HG02623 (cell line): Measurements from ENCODE around the gene TFEB.

Source experiments
- ATAC-seq: cut with Tn5 transposase; IDR thresholded peaks from one replicate; pipeline ENCODE4 v1.9.1; 2021; ENCODE audit warnings: moderate library complexity; ENCODE audit not compliant: unreplicated experiment

Gene TFEB

DNA sequence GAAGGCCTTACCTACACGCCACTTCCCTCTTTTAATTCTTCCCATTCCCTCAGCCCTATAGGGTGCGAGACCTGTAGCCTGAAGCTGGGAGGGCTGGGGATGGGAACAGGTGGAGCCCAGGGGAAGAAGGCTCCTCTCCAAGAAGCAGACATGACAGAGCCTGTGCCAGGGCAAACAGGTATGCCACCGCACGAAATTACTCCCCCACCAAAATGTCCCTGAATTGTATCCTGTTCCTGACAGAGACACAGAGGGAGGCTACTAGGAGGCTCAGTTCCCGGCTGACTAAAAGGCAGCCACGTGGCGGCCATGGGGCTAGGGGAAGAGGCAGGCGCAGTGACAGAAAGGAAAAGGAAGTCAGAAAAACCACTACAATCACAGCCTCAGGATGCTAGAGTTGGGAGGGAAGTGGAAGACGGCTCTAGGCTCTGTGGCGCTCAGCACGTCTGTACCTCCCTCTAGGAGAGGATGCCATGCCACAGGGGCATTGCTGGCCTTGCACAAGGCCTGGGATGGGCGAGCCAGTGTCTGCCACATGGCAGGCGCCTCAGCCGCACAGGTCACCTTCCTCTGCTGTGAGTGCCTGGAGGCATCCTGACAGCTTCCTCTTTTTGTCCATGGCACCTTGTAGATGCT lies 27.7 kb downstream of the TFEB start:
- no peak for ATAC-seq

DNA sequence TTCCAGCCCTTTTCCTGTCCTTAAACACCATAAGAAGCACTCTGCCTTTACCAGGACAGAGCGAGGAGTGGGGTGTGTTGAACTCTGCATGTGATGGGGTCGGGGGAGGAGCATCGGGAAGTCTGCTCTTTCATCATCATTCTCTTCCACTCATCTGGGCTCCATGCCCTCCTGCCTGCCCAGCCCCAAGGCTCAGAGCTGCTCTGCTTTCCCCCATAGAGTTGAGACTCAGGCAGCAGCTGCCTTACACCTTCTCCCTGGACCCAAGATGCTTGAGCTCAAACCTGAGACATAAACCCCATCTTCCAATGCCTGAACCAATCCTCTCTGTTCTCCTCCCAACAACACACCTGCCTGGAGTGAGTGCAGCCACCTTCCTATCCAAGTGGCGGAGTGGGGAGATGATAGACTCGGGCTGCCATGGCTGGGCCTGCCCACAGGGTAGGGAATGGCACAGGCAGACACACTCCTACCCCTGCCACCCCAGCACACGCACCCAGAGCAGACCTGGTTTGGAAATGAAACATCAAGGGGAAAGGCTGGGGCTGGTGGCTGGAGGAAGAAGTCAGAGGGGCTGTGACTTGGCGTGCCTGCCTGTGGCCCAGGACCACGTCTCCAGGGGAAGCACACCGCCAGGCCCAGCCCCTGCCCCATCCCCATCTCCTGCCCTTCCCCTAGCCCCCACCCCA lies 28.4 kb downstream of the TFEB start:
- ATAC-seq = no peak

DNA sequence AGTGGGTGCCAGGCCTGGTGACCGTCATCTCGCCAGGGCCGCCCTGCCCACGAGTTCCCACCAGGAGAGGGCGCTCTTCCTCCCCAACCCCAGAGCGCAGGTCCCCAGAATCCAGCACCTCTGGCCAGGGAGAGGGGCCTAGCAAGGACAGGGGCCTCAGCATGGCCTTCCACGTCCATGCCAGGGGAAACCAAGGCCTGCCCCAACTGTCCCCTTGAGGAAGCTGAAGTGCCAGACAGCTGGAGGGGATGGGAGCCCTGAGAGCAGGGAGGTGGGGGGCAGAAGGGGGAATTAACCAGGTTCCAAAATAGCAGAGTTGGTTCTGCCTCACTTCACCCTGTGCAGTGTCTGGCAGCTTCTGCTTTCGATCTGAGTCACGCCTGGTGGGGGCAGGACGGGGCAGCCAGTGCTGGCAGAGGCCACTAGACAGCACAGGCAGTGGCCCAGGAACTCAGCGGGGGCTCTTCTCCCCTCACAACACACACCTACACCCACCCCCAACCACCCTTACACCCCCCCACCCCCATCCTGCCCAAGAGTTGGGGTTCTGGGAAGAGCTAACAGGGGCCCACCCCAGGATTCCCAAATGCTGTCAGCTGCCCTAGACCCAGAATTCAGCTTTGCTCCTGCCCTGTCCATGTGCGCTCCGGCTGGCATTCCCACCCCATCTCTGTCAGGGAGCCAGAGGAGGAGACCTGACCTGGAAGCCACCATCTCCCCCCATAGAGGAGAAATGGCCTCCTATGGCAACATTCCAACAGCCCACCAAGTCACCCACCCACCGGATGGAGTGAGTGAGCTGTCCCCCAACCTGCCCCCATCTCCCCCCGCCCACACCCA lies 29.2 kb downstream of the TFEB start:
- peak; percentile 65 for ATAC-seq

DNA sequence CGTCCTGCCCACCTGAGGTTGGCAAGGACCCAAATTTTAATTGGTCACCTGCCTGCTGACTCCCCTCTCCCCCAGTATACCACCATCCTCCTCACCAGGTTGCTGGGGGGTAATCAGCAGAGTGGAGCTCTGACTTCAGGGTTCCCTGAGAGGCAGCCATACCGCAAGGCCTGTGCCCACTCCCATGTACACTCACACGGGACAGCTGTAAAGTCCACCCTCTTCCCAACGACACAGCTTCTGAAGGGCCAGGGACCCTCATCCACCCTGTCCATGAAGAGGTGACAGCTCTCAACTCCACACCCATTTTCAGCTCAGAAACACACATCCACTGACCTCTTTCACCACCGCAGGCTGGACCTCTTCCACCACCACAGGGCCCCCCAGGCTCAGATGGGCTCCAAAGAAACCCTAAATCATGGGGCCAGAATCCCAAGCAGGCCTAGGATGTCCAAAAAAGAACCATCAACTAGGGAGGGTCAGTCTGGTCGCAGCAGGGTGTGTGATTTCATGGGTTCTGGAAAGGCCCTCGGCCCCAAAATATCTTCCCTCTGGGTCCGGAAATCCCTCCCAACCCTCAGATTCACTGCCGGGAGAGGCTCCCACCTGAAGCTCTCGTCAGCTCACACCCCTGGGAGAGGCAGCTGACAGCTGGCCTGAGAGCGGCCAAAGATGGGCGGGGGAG lies 30.0 kb downstream of the TFEB start:
- no peak for ATAC-seq

DNA sequence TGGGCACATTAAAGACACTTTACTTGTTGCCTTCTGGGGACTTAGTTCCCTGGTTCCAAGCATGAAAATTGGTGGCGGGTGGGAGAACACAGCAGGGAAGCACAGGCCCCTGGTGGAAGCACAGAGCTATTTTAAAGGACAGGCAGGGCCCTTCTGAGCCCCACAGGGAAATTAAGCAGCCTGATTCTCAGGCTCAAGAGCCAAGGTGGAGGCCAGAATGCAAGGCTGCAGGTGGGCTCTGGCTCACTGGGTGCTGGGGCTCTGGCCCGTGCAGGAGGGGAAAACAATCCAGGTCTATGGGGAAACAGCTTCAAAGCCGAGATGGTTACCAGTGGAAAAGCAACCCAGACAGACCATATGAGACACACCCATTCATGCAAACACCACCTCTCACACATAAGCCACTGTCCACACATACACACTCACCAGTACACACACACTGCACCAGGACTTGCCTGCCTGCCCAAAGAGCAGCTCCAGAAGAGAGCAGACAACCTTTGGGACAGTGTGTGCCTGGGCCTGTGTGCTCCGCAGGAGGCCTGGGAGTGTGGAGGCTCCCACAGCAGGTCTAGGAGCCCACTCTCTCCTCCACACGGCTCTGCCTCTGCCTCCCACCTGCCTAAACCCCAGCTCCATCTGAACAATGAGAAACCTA lies 30.6 kb downstream of the TFEB start:
- ATAC-seq = no peak

DNA sequence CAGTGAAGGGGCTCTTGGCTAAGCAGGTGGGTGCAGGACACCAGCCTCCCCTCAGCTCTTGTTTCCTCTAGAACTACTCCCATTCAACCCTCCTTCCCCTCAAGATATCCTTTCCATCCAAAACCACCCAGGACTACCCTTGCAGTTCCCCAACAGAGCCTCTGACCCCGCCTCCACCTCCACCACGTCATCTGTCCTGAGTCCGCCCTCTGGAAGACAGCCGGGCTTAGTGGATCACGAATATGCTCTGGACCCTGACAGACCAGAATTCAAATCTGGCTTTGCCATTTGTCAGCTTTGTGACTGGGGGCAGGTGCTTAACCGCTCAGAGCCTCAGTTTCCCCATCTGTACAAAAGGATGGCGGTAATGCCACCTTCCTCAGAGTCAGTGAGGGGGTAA lies 31.4 kb downstream of the TFEB start:
- ATAC-seq = no peak

DNA sequence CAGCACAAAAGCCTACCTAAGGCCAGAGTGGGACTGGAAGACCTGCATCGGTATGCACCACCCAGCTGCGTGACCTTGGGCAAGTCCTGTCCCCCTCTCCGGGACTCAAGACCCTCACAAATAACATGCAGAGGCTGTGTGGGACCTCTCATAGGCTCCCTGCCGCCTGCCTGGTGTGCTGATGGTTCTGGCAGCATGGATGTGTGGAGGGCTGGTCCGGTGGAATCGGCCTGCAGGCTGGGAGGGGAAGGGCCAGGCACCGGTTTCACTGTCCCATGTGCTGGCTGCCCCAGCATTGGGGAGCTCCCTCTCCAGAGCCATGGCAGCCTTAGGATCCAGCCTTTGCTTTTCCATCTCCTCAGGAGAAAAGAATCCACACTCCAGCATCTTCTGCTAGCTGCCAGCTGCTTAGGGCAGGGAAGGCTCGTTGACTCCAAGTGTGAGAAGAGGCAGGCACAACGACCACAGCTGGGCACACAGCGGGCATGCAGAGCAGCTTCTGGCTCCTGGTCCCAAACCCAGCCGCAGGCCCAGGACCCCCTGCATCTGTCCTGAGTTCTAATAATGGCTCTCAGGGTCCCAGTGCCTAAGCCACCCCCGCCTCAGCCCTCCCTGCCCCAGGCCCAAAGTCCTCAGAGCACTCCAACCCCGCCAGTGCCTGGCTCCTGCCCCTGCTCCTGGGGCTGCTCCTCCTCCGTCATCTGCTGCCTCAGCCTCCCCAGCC lies 32.5 kb downstream of the TFEB start:
- ATAC-seq = no peak

DNA sequence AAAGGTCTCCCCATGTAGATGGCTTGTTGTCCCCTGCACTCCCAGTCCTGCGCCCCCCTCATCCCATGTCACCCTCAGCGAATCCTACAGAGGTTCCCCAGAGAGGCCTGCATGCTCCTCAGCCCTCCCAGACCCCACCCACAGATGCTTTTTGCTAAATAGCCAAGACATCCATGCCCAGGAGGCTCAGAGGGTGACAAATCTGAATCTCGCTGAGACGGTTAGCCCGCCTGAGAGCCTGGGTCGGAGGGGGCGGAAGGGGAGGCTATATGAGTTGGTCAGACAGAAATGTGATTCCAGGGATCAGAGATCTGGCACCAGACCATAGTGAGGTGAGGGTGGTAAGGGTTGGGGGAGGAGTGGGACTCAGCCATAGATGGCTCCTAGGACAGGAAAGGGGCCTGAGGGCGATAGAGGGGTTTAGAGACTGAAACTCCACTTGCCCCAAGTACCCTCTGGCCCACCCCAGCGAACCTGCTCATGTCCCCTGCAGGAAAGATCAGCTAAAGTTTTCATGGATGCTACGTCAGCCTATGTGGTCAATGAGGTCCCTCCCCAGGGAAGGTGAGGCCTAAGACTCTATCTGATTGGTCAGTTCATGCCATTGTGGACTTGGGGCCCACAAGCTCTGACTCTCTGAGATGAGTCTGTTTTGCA lies 33.2 kb downstream of the TFEB start:
- ATAC-seq = no peak

DNA sequence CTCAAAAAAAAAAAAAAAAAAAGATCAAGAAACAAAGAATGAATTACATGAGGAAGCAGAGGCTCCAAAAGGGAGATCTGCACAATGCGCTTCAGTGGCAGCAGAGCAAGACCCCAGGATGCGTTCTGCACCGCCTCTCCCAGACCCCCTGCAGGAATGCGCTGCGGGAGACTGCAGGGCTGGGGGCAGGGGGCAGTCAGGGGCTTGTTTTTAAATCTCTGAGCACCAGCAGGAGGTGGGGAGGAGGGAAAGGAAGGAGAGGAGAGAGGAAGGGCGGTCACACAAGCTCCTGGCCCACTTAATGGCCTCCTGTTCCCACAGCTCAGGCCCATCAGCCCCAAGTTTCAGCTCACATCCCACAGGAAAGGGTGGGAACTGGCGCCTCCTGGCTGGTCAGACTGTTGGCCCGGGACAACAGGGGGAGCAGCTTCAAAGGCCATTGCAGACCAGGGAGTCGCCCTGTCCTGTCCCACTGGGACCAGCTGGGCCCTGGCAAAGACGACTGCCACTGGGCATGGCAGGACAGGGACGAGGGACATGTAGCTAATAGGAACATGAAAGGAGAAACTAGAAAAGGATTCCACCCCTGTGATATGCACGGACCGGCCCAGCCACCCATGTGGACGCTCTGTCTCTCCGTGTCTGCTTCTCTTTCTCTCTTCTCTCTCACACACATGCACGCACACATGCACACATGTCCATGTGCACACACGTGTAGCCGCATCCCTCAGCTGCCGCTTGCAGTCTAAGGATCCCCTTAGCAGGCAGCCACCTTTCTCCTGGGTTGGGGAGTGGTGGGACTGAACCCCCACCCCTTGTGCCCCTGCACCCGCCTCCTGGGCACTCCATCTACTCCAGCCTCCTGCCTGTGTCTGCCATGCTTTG lies 34.7 kb downstream of the TFEB start:
- ATAC-seq = no peak

DNA sequence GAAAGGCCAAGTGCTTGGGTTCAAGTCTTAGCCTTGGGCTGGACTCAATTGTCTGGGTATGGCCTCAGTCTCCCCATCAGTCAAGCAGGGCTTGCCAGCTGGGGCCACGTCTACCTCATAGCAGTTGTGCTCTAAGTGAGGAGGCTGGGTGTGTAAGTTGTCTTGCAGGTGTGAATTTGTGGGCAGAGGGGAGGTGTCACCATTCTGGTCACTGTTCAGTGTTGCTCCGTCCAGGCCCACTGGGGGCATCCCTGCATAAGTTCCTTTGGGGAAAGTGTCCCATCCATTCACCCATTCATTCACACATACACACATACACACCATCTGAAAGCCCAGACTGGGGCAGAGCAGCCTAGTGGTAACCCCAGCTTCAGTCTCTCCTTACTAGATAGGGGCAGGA lies 36.3 kb downstream of the TFEB start:
- no peak for ATAC-seq

DNA sequence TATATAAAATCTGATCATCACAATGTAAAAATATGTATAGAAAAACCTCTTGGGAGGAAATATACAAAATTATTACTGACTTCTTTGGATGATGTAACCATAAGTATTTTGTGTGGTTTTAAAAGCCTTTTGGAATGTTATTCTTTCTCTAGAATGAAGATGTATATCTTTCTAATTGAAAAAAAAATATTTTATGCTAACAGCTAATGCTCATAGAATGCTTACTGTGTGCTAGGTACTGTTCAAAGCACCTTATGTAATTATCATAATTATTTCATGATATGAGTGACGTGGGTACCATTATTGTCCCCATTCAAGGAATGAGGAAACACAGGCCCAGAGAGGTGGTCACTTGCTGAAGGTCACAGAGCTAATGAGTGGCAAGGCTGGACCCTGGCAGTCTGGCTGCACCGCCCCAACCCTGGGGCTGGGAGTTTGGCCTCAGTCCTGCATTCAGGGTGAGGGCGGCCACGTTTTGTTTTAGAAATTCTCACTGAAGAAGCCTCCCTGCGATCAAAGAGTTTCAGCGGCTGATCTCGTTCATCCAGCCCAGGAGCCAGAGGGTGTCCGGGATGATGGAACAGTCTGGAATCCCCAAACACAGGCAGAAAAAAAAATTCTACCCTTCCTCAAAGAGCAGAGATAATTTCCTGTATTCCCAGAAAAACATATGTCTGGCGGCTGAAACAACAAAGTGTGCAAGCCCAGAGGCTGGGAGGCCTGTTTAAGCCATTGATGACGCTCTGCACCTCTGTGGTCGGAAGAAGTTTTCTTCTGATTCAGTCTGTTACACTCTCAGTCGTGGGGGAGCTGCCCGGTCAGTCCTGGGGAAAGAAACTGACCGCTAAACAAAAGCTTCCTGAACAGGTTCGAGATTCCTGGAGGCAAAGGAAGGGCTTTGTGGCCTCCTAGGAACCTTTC lies 37.3 kb downstream of the TFEB start:
- ATAC-seq = no peak

DNA sequence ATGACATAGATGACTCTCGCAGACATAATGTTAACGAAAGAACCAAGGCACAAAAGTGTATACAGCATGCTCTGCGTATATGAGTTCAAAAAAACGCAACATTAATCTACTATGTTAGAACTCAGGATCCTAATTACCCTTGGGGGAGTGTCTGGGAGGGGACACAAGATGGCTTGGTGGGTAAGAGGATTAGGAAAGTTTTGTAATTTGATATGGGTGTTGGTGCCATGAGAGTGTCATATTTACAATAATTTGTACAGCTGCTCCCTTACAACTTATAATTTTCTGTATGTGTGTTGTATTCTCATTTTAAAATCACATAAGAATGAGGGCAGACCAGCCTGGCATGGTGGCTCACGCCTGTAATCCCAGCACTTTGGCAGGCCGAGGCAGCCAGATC lies 38.6 kb downstream of the TFEB start:
- no peak for ATAC-seq

DNA sequence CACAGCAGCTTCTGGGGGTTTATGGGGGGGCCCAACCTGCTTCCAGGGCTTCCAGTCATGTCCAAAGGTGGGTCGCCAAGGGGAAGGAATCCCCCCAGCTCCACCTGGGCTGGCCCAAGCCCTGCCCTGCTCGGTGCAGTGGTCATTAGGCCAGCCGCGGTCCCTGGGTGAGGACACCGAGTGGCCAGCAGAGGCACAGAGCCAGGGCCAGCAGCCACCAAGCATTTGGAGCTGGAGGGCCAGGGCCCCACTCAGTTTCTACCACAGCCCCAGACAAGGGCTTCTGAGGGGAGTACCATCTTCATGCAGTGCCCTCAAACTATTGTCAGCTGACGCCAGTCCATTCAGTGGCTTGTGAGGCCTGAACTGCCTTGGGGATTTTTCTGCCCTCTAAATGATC lies 39.6 kb downstream of the TFEB start:
- ATAC-seq = no peak

DNA sequence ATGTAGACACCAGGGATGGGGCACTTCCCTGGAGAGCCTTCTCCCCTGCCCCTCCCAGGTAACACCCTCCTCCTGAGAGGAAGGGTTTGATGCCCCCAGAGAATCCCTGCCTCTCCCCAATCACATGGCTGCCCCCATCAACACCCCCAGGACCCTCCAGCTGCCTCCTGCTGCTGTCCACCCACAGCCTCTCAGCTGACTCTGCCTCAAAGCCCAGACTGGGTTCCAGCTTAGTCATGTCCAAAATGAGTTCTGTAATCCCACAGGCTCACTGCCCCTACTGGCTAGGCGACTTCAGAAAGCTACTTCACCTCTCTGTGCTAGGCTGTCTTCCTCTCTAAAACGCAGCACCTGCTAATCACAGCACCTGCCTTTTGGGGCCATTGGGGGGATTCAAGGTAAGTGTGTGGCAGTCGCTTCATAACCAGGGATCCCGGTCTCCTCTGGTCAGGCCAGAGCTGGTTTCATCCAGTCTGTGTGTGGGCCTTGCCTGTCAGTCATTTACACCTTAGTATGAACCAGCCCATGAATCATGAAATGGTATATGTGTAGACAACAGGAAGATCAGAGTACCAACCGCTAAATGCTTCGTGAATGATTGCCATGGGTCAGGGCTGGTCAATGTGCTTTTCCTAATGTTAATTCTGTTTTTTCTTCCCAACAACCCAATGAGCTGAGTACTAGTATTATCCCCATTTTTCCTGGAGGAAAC lies 40.4 kb downstream of the TFEB start:
- ATAC-seq = no peak

DNA sequence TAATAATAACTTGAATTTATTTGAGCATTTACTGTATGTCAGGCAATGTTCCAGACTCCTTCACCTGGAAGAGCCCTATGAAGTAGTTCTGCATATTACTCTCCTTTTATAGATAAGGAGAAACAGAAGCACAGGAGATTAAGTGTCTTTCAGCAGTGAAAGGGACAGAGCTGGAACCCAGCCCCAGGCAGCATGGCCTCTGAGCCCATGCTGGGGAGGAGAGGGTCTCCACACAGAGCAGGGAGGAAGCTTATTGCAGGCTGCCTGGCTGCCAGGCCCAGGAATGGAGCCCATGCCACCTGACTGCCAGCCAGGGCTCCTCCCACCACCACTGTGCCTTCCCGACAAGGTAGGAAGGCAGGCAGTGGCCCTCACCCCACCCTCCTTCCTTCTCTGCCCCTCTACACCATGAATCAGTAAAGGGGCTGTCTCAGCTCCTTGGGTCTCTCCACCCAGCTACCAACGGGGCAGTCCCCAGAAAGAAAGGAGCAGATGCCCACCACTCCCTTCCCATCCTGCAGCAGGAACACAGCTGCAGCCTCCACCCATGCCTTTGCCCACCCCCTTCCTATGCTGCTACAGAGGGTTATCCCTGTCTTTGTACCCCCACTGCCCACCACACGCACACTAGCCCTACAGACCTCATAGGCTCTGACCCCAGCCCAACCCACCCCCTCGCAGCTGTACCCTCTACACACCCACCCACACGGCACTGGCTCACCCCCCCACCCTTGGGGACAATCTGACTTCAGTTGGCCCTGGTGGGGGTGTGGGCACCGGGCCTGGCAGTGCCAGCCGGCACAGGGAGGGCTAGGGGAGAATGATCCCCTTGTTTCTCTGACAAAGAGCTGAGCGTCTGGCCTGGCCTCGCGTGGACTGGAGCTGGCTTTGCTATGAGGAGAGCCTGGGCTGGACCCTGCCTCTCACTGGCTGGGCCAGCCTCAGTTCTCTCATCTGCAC lies 41.8 kb downstream of the TFEB start:
- no peak for ATAC-seq

DNA sequence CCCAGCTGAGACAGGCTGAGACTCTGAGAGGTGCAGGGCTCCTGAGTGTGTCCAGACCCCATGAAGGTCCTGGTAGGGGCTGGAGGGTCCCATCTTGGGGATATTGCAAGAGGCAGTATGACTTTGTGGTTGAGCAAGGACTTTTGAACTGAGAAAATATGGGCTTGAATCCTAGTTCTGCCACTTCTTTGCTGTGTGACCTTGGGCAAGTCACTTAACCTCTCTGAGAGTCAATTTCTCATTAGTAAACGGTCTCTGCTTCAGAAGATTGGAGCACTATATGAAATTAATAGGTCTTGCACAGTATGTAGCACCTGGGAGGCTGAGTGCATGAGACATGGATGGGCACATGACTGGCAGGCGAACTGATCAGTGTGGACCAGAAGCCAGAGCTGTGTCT lies 42.7 kb downstream of the TFEB start:
- no peak for ATAC-seq
